ENCODE data around the gene HFM1. TPM values are rescaled to one million over a fixed set of nuclear protein-coding genes. Genes with fewer than 3 reads are reported as not detected.

HFM1 gene
- total RNA-seq, 1 experiment from 2014 or later: 2.4 TPM

DNA sequence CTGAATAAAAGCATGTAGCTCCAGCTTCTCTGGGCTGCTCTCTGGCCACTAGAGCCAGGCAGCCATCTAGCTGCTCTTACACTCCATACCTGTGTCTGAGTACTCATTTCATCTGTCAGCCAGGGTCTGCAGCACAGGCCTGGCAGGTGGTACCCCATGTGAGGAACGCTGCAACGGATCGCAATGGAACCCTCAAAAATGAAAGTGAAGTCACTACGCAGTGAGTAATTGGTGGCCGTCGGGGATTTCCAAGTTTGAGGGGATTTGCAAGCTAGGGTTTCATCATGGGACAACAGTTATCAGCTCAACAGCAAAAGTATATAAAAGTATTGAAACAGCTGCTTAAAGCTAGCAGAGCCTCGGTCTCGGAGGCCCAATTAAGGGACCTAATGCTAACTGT lies 186.7 kb downstream of the HFM1 start:
- Histone ChIP-seq H4K20me1 (ENCODE audit: control insufficient read depth, insufficient read depth, insufficient read length) (no peaks in the 10 kb centered on the region), H2BK5ac (ENCODE audit: insufficient read length, low read length) (no peak overlapping the region), H2BK20ac (ENCODE audit: low read depth, low read length, poor library complexity, severe bottlenecking) (no peak overlapping the region), H3K4ac (ENCODE audit: low read depth, low read length) (no peak overlapping the region), H2BK15ac (ENCODE audit: low read depth, low read length) (no peak overlapping the region), H3K9me3 (ENCODE audit: control insufficient read depth, low read depth, low read length) (no peaks in the 10 kb centered on the region), H3K79me2 (ENCODE audit: insufficient read depth, low read length) (no peaks in the 10 kb centered on the region), H3K23ac (ENCODE audit: insufficient read length, low read depth, low read length) (no peak overlapping the region), H2BK120ac (ENCODE audit: low read depth, low read length, poor library complexity, severe bottlenecking) (no peak overlapping the region), H3K23me2 (ENCODE audit: insufficient read length, low read depth, low read length, poor library complexity, severe bottlenecking) (no peaks in the 10 kb centered on the region), H3K79me1 (ENCODE audit: insufficient read depth, low read depth, low read length, poor library complexity, severe bottlenecking) (no peaks in the 10 kb centered on the region), H3K18ac (ENCODE audit: insufficient read length, low read depth, low read length) (no peak overlapping the region), H4K91ac (ENCODE audit: insufficient read length, low read depth, low read length) (no peak overlapping the region), H3K14ac (ENCODE audit: insufficient read depth, low read length) (no peak overlapping the region), H3K9ac (ENCODE audit: extremely low read depth, insufficient read length, low read length) (no peak overlapping the region), H3T11ph (ENCODE audit: low read length) (no peak overlapping the region), H3K4me2 (ENCODE audit: insufficient read depth, insufficient read length, low read length) (no peak overlapping the region), H4K5ac (ENCODE audit: insufficient read length, low read depth, low read length) (no peak overlapping the region), H3K27me3 (ENCODE audit: insufficient read depth, low read length) (no peaks in the 10 kb centered on the region), H2AFZ (ENCODE audit: low read length) (no peak overlapping the region), H3K27ac (ENCODE audit: insufficient read length, low read depth, low read length) (no peak overlapping the region), H2AK5ac (ENCODE audit: insufficient read length, low read length) (no peak overlapping the region), H3K4me1 (ENCODE audit: insufficient read depth, low read length) (no peaks in the 10 kb centered on the region), H2BK12ac (ENCODE audit: insufficient read length, low read depth, low read length) (no peak overlapping the region), H4K8ac (replicated peaks; ENCODE audit: insufficient read length, low read depth, low read length) (no peak overlapping the region), H3K56ac (ENCODE audit: insufficient read length, low read depth, low read length) (no peak overlapping the region)
- TF ChIP-seq, protein P1, sequence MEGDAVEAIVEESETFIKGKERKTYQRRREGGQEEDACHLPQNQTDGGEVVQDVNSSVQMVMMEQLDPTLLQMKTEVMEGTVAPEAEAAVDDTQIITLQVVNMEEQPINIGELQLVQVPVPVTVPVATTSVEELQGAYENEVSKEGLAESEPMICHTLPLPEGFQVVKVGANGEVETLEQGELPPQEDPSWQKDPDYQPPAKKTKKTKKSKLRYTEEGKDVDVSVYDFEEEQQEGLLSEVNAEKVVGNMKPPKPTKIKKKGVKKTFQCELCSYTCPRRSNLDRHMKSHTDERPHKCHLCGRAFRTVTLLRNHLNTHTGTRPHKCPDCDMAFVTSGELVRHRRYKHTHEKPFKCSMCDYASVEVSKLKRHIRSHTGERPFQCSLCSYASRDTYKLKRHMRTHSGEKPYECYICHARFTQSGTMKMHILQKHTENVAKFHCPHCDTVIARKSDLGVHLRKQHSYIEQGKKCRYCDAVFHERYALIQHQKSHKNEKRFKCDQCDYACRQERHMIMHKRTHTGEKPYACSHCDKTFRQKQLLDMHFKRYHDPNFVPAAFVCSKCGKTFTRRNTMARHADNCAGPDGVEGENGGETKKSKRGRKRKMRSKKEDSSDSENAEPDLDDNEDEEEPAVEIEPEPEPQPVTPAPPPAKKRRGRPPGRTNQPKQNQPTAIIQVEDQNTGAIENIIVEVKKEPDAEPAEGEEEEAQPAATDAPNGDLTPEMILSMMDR (conservative IDR thresholded peaks at IDR 0.05): no peak
- no peaks in the 10 kb centered on the region for H3K27me3 Mint-ChIP-seq (ENCODE audit: low read depth)
- H3K9me3 Mint-ChIP-seq: peaks cover 22 to 33% of the 10 kb centered on the region in 2 experiments
- no peak overlapping the region for H3K27ac Mint-ChIP-seq
- peaks cover 10 to 25% (median 11%) of the 10 kb centered on the region in 3 experiments for H3K36me3 Mint-ChIP-seq (ENCODE audit: insufficient read depth in 1 of 3, low read depth in 3 of 3)
- WGBS (ENCODE audit: extremely low coverage, insufficient read length, low lambda C conversion rate): no CpG with 5 or more reads among the region's 8 CpGs
- no peak overlapping the region for H3K4me3 Mint-ChIP-seq
- no peak for DNase-seq
- no peaks in the 10 kb centered on the region for H3K4me1 Mint-ChIP-seq

Other genes with a start within 250 kb of the HFM1 start
- gene CDC7, start 96.0 kb upstream of the HFM1 start, total RNA-seq (2021): 41.6 and 43.4 TPM in 2 replicates

Data from H9 (cell line).